PC-9 (cell line): ENCODE measurements around the gene ABL2. TPM values are rescaled to one million over a fixed set of nuclear protein-coding genes. Genes with fewer than 3 reads are reported as not detected.

Source experiments
- BruUV-seq: library from RNA; stranded (reverse); fragments of 400-500 nt; replicated peaks from 2 replicates; lab custom pipeline; 2021; lab: Mats Ljungman, UMichigan
- CTCF ChIA-PET: fragments of 300-600 bp; sonication (Branson Sonifier 250); formaldehyde crosslinking; loops from one replicate; lab custom pipeline; 2022; ENCODE audit warnings: antibody characterized with exemption; lab: Charles Lee
- POLR2A ChIA-PET: fragments of 300-600 bp; sonication (Branson Sonifier 250); formaldehyde crosslinking; loops from one replicate; lab custom pipeline; 2022; ENCODE audit warnings: antibody characterized with exemption; ENCODE audit not compliant: unreplicated experiment; lab: Charles Lee
- DNase-seq, 2 experiments: peaks; one replicate each; pipeline versions ENCODE4 v3.0.0 to v3.0.0-alpha.2; 2015 to 2022; ENCODE audit warnings: mixed read lengths in 1 of 2
- H2AFZ ChIP-seq: fragments of 200-600 bp; sonication (generic); 2 replicates; pipeline ENCODE4 v1.8.1; 2017; ENCODE audit warnings: antibody characterized with exemption
- H3F3A ChIP-seq: fragments of 200-600 bp; sonication (generic); 2 replicates; pipeline ENCODE4 v1.8.1; 2017; ENCODE audit warnings: antibody characterized with exemption, mild to moderate bottlenecking, low read depth; ENCODE audit not compliant: insufficient read depth
- H3K27ac ChIP-seq: fragments of 200-600 bp; sonication (generic); 2 replicates; pipeline ENCODE4 v1.6.1; 2016; ENCODE audit warnings: mixed run types
- H3K27me3 ChIP-seq: fragments of 200-600 bp; sonication (generic); 2 replicates; pipeline ENCODE4 v1.6.1; 2016; ENCODE audit warnings: low read depth, mixed run types; ENCODE audit not compliant: insufficient read depth
- H3K36me3 ChIP-seq: fragments of 200-600 bp; sonication (generic); 2 replicates; pipeline ENCODE4 v1.6.1; 2016; ENCODE audit warnings: low read depth, mixed run types
- H3K4me1 ChIP-seq: fragments of 200-600 bp; sonication (generic); replicated peaks from 2 replicates; pipeline ENCODE4 v1.6.1; 2016; ENCODE audit warnings: mixed run types; ENCODE audit not compliant: insufficient read depth
- H3K4me2 ChIP-seq: fragments of 200-600 bp; sonication (generic); 2 replicates; pipeline ENCODE4 v1.6.1; 2017; ENCODE audit warnings: mixed run types
- H3K4me3 ChIP-seq: fragments of 200-600 bp; sonication (generic); 2 replicates; pipeline ENCODE4 v1.6.1; 2016; ENCODE audit warnings: mixed run types
- H3K79me2 ChIP-seq: fragments of 200-600 bp; sonication (generic); 2 replicates; pipeline ENCODE4 v1.6.1; 2017; ENCODE audit warnings: low read depth, mixed run types
- H3K9me2 ChIP-seq: fragments of 200-600 bp; sonication (generic); 2 replicates; pipeline ENCODE4 v1.8.1; 2017; ENCODE audit warnings: mild to moderate bottlenecking; ENCODE audit not compliant: insufficient read depth
- H3K9me3 ChIP-seq: fragments of 200-600 bp; sonication (generic); 2 replicates; pipeline ENCODE4 v1.8.1; 2016; ENCODE audit warnings: low read depth; ENCODE audit not compliant: insufficient read depth
- H4K20me1 ChIP-seq: fragments of 200-600 bp; sonication (generic); 2 replicates; pipeline ENCODE4 v1.8.1; 2017; ENCODE audit not compliant: insufficient read depth
- EZH2 ChIP-seq: fragments of 200-600 bp; sonication (generic); IDR thresholded peaks from 2 replicates; pipeline ENCODE4 v1.8.0; 2017; ENCODE audit warnings: antibody characterized with exemption, low read depth
- intact Hi-C: fragments of 100-400 bp; cut with micrococcal nuclease; formaldehyde crosslinking; loops from one replicate; pipeline ENCODE4 v1.10.0; 2022; ENCODE audit not compliant: unreplicated experiment
- total RNA-seq: library from RNA; stranded (reverse); gene quantifications from 2 replicates; pipeline ENCODE4 v1.2.3, GENCODE V29; 2021
- TF ChIP-seq, protein P1 (sequence below): fragments of 200-600 bp; sonication (generic); conservative IDR thresholded peaks from 2 replicates; pipeline ENCODE4 v1.6.1; 2017; ENCODE audit warnings: mixed run types, antibody characterized with exemption, mild to moderate bottlenecking, moderate library complexity

Gene ABL2
- total RNA-seq, 1 experiment from 2014 or later: 27.4 TPM

GRCh38 chr1:179099891-179100290, 129.6 kb downstream of the ABL2 start:
- no peaks in the 10 kb centered on the region for H3K4me1 ChIP-seq
- TF ChIP-seq EZH2: no peak
- H3K36me3 ChIP-seq: 0 out of 2 replicates have a peak, but pooled peaks cover 3% of the 10 kb centered on the region
- peaks cover 20% of the 10 kb centered on the region for H3F3A ChIP-seq
- no peaks in the 10 kb centered on the region for H3K9me2 ChIP-seq
- POLR2A ChIA-PET: no interaction called here
- H3K79me2 ChIP-seq: 0 out of 2 replicates have a peak, but pooled peaks cover 4% of the 10 kb centered on the region
- no peak overlapping the region for H2AFZ ChIP-seq
- no peak overlapping the region for H3K4me2 ChIP-seq
- CTCF ChIA-PET: no interaction called here
- no peaks in the 10 kb centered on the region for H4K20me1 ChIP-seq
- intact Hi-C loops: no loop called here
- no peak for DNase-seq
- BruUV-seq: no TSS peak
- H3K4me3 ChIP-seq: no peak overlapping the region
- H3K27me3 ChIP-seq: no peaks in the 10 kb centered on the region
- no peaks in the 10 kb centered on the region for H3K9me3 ChIP-seq
- H3K27ac ChIP-seq: no peak overlapping the region

GRCh38 chr1:179095924-179096323, 133.6 kb downstream of the ABL2 start:
- no peaks in the 10 kb centered on the region for H4K20me1 ChIP-seq
- POLR2A ChIA-PET: no interaction called here

GRCh38 chr1:179095377-179095776, 134.1 kb downstream of the ABL2 start:
- Histone ChIP-seq H3F3A (peaks cover 13% of the 10 kb centered on the region; the same call in 1 of the 2 replicates), H3K4me3 (no peak overlapping the region), H3K4me1 (0 out of 2 replicates have a peak, but pooled peaks cover 4% of the 10 kb centered on the region), H3K27ac (no peak overlapping the region), H3K36me3 (peaks cover 22% of the 10 kb centered on the region; the same call in 1 of the 2 replicates), H3K9me3 (no peaks in the 10 kb centered on the region), H3K4me2 (no peak overlapping the region), H3K79me2 (no peaks in the 10 kb centered on the region), H3K9me2 (no peaks in the 10 kb centered on the region), H3K27me3 (no peaks in the 10 kb centered on the region), H4K20me1 (no peaks in the 10 kb centered on the region), H2AFZ (no peak overlapping the region)
- intact Hi-C loops: no loop called here
- TSS peak; percentile 69 for BruUV-seq
- ChIA-PET POLR2A (interaction anchor here (0.6 kb wide), 1 partner anchor 142 kb away, joined by 13 read pairs; no protein-coding TSS in a partner anchor), CTCF (interaction anchor here (0.6 kb wide), 2 partner anchors 26 to 754 kb away, joined by 4 to 6 read pairs; no protein-coding TSS in a partner anchor)
- no peak for DNase-seq
- no peak for TF ChIP-seq EZH2
- TF ChIP-seq, protein P1, sequence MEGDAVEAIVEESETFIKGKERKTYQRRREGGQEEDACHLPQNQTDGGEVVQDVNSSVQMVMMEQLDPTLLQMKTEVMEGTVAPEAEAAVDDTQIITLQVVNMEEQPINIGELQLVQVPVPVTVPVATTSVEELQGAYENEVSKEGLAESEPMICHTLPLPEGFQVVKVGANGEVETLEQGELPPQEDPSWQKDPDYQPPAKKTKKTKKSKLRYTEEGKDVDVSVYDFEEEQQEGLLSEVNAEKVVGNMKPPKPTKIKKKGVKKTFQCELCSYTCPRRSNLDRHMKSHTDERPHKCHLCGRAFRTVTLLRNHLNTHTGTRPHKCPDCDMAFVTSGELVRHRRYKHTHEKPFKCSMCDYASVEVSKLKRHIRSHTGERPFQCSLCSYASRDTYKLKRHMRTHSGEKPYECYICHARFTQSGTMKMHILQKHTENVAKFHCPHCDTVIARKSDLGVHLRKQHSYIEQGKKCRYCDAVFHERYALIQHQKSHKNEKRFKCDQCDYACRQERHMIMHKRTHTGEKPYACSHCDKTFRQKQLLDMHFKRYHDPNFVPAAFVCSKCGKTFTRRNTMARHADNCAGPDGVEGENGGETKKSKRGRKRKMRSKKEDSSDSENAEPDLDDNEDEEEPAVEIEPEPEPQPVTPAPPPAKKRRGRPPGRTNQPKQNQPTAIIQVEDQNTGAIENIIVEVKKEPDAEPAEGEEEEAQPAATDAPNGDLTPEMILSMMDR: no peak

More at GRCh38 chr1:179095924-179096323, 133.6 kb downstream of the ABL2 start:
- Histone ChIP-seq H3K9me3 (no peaks in the 10 kb centered on the region), H3K4me3 (no peak overlapping the region), H3K9me2 (no peaks in the 10 kb centered on the region), H3F3A (peaks cover 13% of the 10 kb centered on the region; the same call in 1 of the 2 replicates), H2AFZ (no peak overlapping the region), H3K4me2 (no peak overlapping the region), H3K27me3 (no peaks in the 10 kb centered on the region), H3K27ac (no peak overlapping the region), H3K4me1 (0 out of 2 replicates have a peak, but pooled peaks cover 4% of the 10 kb centered on the region), H3K36me3 (peaks cover 22% of the 10 kb centered on the region; the same call in 1 of the 2 replicates), H3K79me2 (no peaks in the 10 kb centered on the region)
- CTCF ChIA-PET: no interaction called here
- intact Hi-C loops: no loop called here
- no peak for DNase-seq
- BruUV-seq: no TSS peak
- no peak for TF ChIP-seq EZH2
- TF ChIP-seq, protein P1: no peak
